GM23338 (cell line): Measurements from ENCODE around the gene MUC12. TPM values are rescaled to one million over a fixed set of nuclear protein-coding genes. Genes with fewer than 3 reads are reported as not detected.
A peak's percentile ranks its signal among the peaks of the same experiment; 100 is the strongest.

ENCODE experiments used
- ATAC-seq: fragments of 200-7000 bp; cut with Tn5 transposase; 3 replicates; pipeline ENCODE4 v1.9.1; 2020
- DNase-seq: peaks from one replicate; pipeline ENCODE4 v3.0.0-alpha.2; 2015; ENCODE audit warnings: low spot score
- H2AFZ ChIP-seq: fragments of 200-600 bp; sonication (generic); 2 replicates; pipeline ENCODE4 v1.8.0; 2016; ENCODE audit warnings: antibody characterized with exemption, mild to moderate bottlenecking, moderate library complexity
- H3F3A ChIP-seq: fragments of 200-600 bp; sonication (generic); replicated peaks from 2 replicates; pipeline ENCODE4 v1.8.0; 2017; ENCODE audit warnings: antibody characterized with exemption, mixed run types, low read depth
- H3K27ac ChIP-seq: fragments of 200-600 bp; sonication (generic); 2 replicates; pipeline ENCODE4 v1.6.1; 2016; ENCODE audit warnings: low read depth
- H3K27me3 ChIP-seq: fragments of 200-600 bp; sonication (generic); 2 replicates; pipeline ENCODE4 v1.8.0; 2016; ENCODE audit warnings: mild to moderate bottlenecking, mixed run types, moderate library complexity; ENCODE audit not compliant: insufficient read depth
- H3K36me3 ChIP-seq: fragments of 200-600 bp; sonication (generic); 2 replicates; pipeline ENCODE4 v1.8.0; 2016; ENCODE audit warnings: mild to moderate bottlenecking; ENCODE audit not compliant: insufficient read depth
- H3K4me1 ChIP-seq: fragments of 200-600 bp; sonication (generic); 2 replicates; pipeline ENCODE4 v1.8.0; 2016; ENCODE audit warnings: mild to moderate bottlenecking, moderate library complexity; ENCODE audit not compliant: insufficient read depth
- H3K4me2 ChIP-seq: fragments of 200-600 bp; sonication (generic); 2 replicates; pipeline ENCODE4 v1.7.1; 2017; ENCODE audit warnings: mixed run types
- H3K4me3 ChIP-seq: fragments of 200-600 bp; sonication (generic); 2 replicates; pipeline ENCODE4 v1.6.1; 2016; ENCODE audit warnings: mixed run types
- H3K79me2 ChIP-seq: fragments of 200-600 bp; sonication (generic); replicated peaks from 2 replicates; pipeline ENCODE4 v1.8.0; 2017; ENCODE audit warnings: mild to moderate bottlenecking; ENCODE audit not compliant: insufficient read depth
- H3K9me2 ChIP-seq: fragments of 200-600 bp; sonication (generic); 2 replicates; pipeline ENCODE4 v1.8.0; 2017; ENCODE audit not compliant: insufficient read depth
- H4K20me1 ChIP-seq: fragments of 200-600 bp; sonication (generic); replicated peaks from 2 replicates; pipeline ENCODE4 v1.8.0; 2017; ENCODE audit warnings: mild to moderate bottlenecking; ENCODE audit not compliant: insufficient read depth
- H3K27ac Mint-ChIP-seq: 2 replicates; pipeline ENCODE4 v1.8.0; 2020; ENCODE audit warnings: inconsistent platforms, mild to moderate bottlenecking, moderate library complexity, mixed read lengths
- H3K27me3 Mint-ChIP-seq: 3 replicates; pipeline ENCODE4 v1.8.0; 2022; ENCODE audit warnings: low read depth, mild to moderate bottlenecking, moderate library complexity, mixed read lengths, inconsistent platforms; ENCODE audit not compliant: insufficient read depth, poor library complexity
- H3K36me3 Mint-ChIP-seq: 3 replicates; pipeline ENCODE4 v1.8.0; 2021; ENCODE audit warnings: low read depth, mild to moderate bottlenecking, inconsistent platforms, moderate library complexity, mixed read lengths
- H3K4me1 Mint-ChIP-seq: 3 replicates; pipeline ENCODE4 v1.8.0; 2020; ENCODE audit warnings: mild to moderate bottlenecking, inconsistent platforms, mixed read lengths
- H3K4me3 Mint-ChIP-seq: 3 replicates; pipeline ENCODE4 v1.8.0; 2021; ENCODE audit warnings: moderate library complexity, mild to moderate bottlenecking, inconsistent platforms, mixed read lengths
- H3K9me3 Mint-ChIP-seq: 3 replicates; pipeline ENCODE4 v1.8.0; 2020; ENCODE audit warnings: moderate library complexity, mild to moderate bottlenecking, inconsistent platforms, mixed read lengths
- CREB1 ChIP-seq: fragments of 250-450 bp; sonication (Bioruptor Pico); IDR thresholded peaks from 2 replicates; pipeline ENCODE4 v1.5.0; 2020; ENCODE audit warnings: low read depth, mild to moderate bottlenecking, moderate library complexity
- EZH2 ChIP-seq: fragments of 200-600 bp; sonication (generic); IDR thresholded peaks from one replicate; pipeline ENCODE4 v1.8.0; 2017; ENCODE audit warnings: antibody characterized with exemption, mild to moderate bottlenecking, low read depth; ENCODE audit not compliant: unreplicated experiment
- EZH2phosphoT487 ChIP-seq: fragments of 200-600 bp; sonication (generic); IDR thresholded peaks from one replicate; pipeline ENCODE4 v1.8.1; 2018; ENCODE audit warnings: antibody characterized with exemption; ENCODE audit not compliant: unreplicated experiment
- JUNB ChIP-seq: IDR thresholded peaks from one replicate; pipeline ENCODE4 v1.6.1; 2016; ENCODE audit warnings: antibody characterized with exemption; ENCODE audit not compliant: unreplicated experiment
- NANOG ChIP-seq: IDR thresholded peaks from 2 replicates; pipeline ENCODE4 v1.6.1; 2016; ENCODE audit warnings: antibody characterized with exemption, borderline replicate concordance
- POLR2AphosphoS5 ChIP-seq: IDR thresholded peaks from 2 replicates; pipeline ENCODE4 v1.6.1; 2016; ENCODE audit warnings: antibody characterized with exemption, low read depth
- ZNF114 ChIP-seq: fragments of 250-450 bp; sonication (Bioruptor Pico); IDR thresholded peaks from 2 replicates; pipeline ENCODE4 v1.5.0; 2020; ENCODE audit warnings: mild to moderate bottlenecking, moderate library complexity
- ZNF331 ChIP-seq: fragments of 250-450 bp; sonication (Bioruptor Pico); IDR thresholded peaks from 2 replicates; pipeline ENCODE4 v1.5.0; 2020; ENCODE audit warnings: low read depth, mild to moderate bottlenecking, moderate library complexity
- polyA plus RNA-seq: library from polyadenylated mRNA; unstranded; fragments of >200 nt; fragmentation: Nextera tagmentation; extraction: Ambion mirVana; gene quantifications from 2 replicates; pipeline ENCODE4 v1.2.1, GENCODE V29; 2016
- total RNA-seq: library from RNA; depleted of rRNA; stranded (reverse); fragments of >200 nt; shearing (Covaris generic); gene quantifications from 2 replicates; pipeline ENCODE4 v1.2.3, GENCODE V29; 2014
- TF ChIP-seq, protein P1 (sequence below), 2 experiments: fragments of 200-600 bp in 1 of 2; sonication (generic) in 1 of 2; conservative IDR thresholded peaks; 2 replicates each; pipeline versions ENCODE4 v1.5.1 to v1.6.1; 2016 to 2017; ENCODE audit warnings: antibody characterized with exemption in 2 of 2, low read depth in 2 of 2, mild to moderate bottlenecking in 2 of 2, moderate library complexity in 1 of 2
- TF ChIP-seq, protein P2 (sequence below): IDR thresholded peaks from one replicate; pipeline ENCODE4 v1.6.1; 2018; ENCODE audit warnings: antibody characterized with exemption; ENCODE audit not compliant: unreplicated experiment
- TF ChIP-seq, protein P3 (sequence below): IDR thresholded peaks from 2 replicates; pipeline ENCODE4 v1.6.1; 2016; ENCODE audit warnings: antibody characterized with exemption

MUC12 gene
- total and polyA plus RNA-seq, 2 experiments from 2014 or later, result 4.6 to 18.0 TPM

DNA sequence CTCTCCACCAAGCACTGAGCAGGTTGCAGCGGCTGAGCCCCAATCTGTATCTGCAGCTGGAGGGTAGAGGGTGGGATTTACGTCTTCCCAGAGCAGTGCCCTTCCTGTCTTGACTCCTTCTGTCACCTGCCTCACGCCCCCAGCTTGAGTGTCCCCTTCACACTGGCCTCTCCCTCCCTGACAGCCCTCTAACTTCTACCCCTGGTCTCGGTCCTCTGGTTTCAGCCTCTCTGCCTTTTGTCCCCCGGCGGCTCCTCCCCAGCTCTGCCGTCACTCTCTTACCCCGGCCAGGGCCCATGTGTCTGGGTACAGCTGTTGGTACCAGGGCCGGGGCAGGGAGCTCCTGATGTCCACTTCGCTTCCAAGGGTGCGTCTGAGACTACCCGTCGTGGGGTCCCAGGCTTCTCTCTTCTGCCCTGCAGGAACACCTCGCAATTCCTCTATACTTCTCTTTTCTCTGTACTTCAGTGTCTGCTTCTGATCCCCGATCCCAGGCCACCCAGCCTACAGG lies 19.4 kb upstream of the MUC12 start:
- no peaks in the 10 kb centered on the region for H3K9me3 Mint-ChIP-seq
- H3K4me1 Mint-ChIP-seq, result peaks cover 31% of the 10 kb centered on the region
- Histone ChIP-seq H3K27me3 (no peaks in the 10 kb centered on the region), H3K4me1 (peaks cover 34% of the 10 kb centered on the region), H3K27ac (no peak overlapping the region), H3F3A (0 out of 2 replicates have a peak, but pooled peaks cover 10% of the 10 kb centered on the region), H4K20me1 (no peaks in the 10 kb centered on the region), H3K9me2 (peaks cover 14% of the 10 kb centered on the region), H3K4me3 (peak overlapping the region; percentile 49), H3K36me3 (no peaks in the 10 kb centered on the region), H3K79me2 (no peaks in the 10 kb centered on the region), H2AFZ (no peak overlapping the region), H3K4me2 (peak overlapping the region; percentile 74)
- 0 out of 3 replicates have a peak overlapping the region, but pooled peaks have one; percentile 7 for H3K4me3 Mint-ChIP-seq
- no peak overlapping the region for H3K27ac Mint-ChIP-seq
- ATAC-seq, result peak; percentile 15
- DNase-seq, result no peak
- H3K36me3 Mint-ChIP-seq, result no peaks in the 10 kb centered on the region
- TF ChIP-seq CREB1 (CRISPR knock-in tag) (no peak), ZNF331 (CRISPR knock-in tag) (no peak), POLR2AphosphoS5 (no peak), EZH2 (no peak), ZNF114 (CRISPR knock-in tag) (no peak)
- TF ChIP-seq, protein P1, sequence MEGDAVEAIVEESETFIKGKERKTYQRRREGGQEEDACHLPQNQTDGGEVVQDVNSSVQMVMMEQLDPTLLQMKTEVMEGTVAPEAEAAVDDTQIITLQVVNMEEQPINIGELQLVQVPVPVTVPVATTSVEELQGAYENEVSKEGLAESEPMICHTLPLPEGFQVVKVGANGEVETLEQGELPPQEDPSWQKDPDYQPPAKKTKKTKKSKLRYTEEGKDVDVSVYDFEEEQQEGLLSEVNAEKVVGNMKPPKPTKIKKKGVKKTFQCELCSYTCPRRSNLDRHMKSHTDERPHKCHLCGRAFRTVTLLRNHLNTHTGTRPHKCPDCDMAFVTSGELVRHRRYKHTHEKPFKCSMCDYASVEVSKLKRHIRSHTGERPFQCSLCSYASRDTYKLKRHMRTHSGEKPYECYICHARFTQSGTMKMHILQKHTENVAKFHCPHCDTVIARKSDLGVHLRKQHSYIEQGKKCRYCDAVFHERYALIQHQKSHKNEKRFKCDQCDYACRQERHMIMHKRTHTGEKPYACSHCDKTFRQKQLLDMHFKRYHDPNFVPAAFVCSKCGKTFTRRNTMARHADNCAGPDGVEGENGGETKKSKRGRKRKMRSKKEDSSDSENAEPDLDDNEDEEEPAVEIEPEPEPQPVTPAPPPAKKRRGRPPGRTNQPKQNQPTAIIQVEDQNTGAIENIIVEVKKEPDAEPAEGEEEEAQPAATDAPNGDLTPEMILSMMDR (conservative IDR thresholded peaks at IDR 0.05; ENCODE audit: low read depth in 2 of 2), result no peak
- TF ChIP-seq, protein P2, sequence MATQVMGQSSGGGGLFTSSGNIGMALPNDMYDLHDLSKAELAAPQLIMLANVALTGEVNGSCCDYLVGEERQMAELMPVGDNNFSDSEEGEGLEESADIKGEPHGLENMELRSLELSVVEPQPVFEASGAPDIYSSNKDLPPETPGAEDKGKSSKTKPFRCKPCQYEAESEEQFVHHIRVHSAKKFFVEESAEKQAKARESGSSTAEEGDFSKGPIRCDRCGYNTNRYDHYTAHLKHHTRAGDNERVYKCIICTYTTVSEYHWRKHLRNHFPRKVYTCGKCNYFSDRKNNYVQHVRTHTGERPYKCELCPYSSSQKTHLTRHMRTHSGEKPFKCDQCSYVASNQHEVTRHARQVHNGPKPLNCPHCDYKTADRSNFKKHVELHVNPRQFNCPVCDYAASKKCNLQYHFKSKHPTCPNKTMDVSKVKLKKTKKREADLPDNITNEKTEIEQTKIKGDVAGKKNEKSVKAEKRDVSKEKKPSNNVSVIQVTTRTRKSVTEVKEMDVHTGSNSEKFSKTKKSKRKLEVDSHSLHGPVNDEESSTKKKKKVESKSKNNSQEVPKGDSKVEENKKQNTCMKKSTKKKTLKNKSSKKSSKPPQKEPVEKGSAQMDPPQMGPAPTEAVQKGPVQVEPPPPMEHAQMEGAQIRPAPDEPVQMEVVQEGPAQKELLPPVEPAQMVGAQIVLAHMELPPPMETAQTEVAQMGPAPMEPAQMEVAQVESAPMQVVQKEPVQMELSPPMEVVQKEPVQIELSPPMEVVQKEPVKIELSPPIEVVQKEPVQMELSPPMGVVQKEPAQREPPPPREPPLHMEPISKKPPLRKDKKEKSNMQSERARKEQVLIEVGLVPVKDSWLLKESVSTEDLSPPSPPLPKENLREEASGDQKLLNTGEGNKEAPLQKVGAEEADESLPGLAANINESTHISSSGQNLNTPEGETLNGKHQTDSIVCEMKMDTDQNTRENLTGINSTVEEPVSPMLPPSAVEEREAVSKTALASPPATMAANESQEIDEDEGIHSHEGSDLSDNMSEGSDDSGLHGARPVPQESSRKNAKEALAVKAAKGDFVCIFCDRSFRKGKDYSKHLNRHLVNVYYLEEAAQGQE, result no peak
- TF ChIP-seq, protein P3, sequence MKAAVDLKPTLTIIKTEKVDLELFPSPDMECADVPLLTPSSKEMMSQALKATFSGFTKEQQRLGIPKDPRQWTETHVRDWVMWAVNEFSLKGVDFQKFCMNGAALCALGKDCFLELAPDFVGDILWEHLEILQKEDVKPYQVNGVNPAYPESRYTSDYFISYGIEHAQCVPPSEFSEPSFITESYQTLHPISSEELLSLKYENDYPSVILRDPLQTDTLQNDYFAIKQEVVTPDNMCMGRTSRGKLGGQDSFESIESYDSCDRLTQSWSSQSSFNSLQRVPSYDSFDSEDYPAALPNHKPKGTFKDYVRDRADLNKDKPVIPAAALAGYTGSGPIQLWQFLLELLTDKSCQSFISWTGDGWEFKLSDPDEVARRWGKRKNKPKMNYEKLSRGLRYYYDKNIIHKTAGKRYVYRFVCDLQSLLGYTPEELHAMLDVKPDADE, result no peak
- H3K27me3 Mint-ChIP-seq, result peaks cover 6% of the 10 kb centered on the region

DNA sequence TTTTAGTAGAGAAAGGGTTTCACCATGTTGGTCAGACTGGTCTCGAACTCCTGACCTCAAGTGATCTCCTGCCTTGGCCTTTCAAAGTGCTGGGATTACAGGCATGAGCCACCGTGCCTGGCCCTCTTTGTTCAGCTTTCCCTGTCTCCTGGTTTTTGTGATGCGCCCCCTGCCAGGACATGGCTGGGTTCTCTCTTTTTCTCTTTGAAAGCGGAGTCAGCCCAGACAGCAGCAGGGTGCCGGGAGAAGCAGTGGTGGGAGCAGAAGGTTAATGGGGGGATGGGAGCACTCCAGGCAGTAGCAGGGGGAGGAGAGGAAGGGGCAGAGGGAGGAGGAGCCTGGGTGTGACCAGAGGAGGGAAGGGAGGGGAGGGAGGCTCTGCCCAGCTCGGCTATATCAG lies 18.2 kb upstream of the MUC12 start:
- peaks cover 31% of the 10 kb centered on the region for H3K4me1 ChIP-seq
- H3K27ac ChIP-seq, result peak overlapping the region; percentile 72; the same call in 1 of the 2 replicates
- ATAC-seq (peak; percentile 76), DNase-seq (peak; percentile 97)
- H4K20me1 ChIP-seq, result no peaks in the 10 kb centered on the region
- peaks cover 14% of the 10 kb centered on the region for H3K9me2 ChIP-seq
- Mint-ChIP-seq H3K4me1 (peaks cover 25% of the 10 kb centered on the region), H3K9me3 (no peaks in the 10 kb centered on the region), H3K27ac (no peak overlapping the region), H3K36me3 (no peaks in the 10 kb centered on the region), H3K27me3 (peaks cover 5% of the 10 kb centered on the region), H3K4me3 (no peak overlapping the region)
- H3K36me3 ChIP-seq, result no peaks in the 10 kb centered on the region
- H3K4me3 ChIP-seq, result no peak overlapping the region
- H3K27me3 ChIP-seq, result no peaks in the 10 kb centered on the region
- peak overlapping the region; percentile 74 for H3K4me2 ChIP-seq
- no peak overlapping the region for H2AFZ ChIP-seq
- H3K79me2 ChIP-seq, result no peaks in the 10 kb centered on the region
- H3F3A ChIP-seq, result 0 out of 2 replicates have a peak, but pooled peaks cover 10% of the 10 kb centered on the region
- TF ChIP-seq EZH2 (no peak), NANOG (peak; percentile 60), ZNF114 (CRISPR knock-in tag) (0 out of 2 replicates have a peak, but pooled peaks have one; percentile 11), JUNB (no peak), EZH2phosphoT487 (no peak), CREB1 (CRISPR knock-in tag) (peak; percentile 42; the same call in 1 of the 2 replicates), POLR2AphosphoS5 (no peak)
- TF ChIP-seq, protein P3, result 0 out of 2 replicates have a peak, but pooled peaks have one; percentile 24
- TF ChIP-seq, protein P1 (conservative IDR thresholded peaks at IDR 0.05; ENCODE audit: low read depth in 2 of 2), result peak in 1 of 2 experiments; percentile 49; a peak in 3 of 4 replicates
